ENCODE results near the gene PIP5K1B. TPM values are rescaled to one million over a fixed set of nuclear protein-coding genes. Genes with fewer than 3 reads are reported as not detected.

PIP5K1B gene
- total RNA-seq, 2 donors from 2014 or later, result 3.9 to 7.1 TPM

DNA sequence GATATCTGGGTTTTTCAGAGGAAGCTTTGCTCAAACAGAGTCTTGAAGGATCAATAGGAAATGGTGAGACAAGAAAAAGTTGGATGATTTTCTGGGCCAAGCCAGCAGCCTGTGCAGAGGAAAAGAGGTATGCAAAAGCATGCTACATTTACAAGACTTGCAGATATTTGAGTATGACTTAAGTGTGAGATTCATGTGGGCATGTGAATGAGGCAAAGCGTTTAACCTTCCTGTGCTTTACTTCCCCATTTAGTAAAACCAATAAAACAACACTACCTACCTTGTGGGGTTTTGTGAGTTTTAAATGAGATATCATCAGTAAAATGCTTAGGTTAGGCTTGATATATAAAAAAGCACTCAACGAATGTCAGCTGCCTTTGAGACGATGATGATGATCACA, 58.1 kb downstream of the PIP5K1B start:
- Histone ChIP-seq H3K27me3 (replicated peaks; ENCODE audit: insufficient read depth) (no peaks in the 10 kb centered on the region), H3K4me1 (ENCODE audit: control insufficient read depth in 1 of 2, low read depth in 2 of 2) (peaks cover 0 to 11% of the 10 kb centered on the region in 2 donors)
- no peak for ATAC-seq (ENCODE audit: insufficient number of reproducible peaks, low FRiP score, low read depth)

DNA sequence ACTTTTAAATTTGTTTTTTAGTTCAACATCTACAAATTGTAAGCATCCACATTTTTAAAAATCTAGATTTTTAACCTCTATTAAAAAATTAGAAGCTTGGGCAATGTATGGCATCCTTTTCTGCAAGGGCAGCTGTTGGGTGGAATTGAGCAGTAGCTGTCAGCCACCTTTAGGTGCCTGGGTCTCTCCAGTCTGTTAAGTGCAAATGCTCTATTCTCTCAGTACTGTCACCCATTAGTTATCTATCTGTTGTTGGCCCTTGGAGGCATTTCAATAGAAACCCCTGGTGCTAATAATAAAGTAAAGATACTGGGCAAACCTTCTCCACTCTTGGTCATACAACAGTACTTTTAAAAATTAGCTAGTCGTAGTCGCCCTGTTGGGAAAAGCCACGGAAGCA, 63.6 kb downstream of the PIP5K1B start:
- Histone ChIP-seq H3K4me1 (ENCODE audit: control insufficient read depth in 1 of 2, low read depth in 2 of 2) (peaks cover 0 to 20% of the 10 kb centered on the region in 2 donors), H3K27me3 (replicated peaks; ENCODE audit: insufficient read depth) (no peaks in the 10 kb centered on the region), H3K36me3 (no peaks in the 10 kb centered on the region), H3K9me3 (no peaks in the 10 kb centered on the region), H3K27ac (no peak overlapping the region), H3K4me3 (no peak overlapping the region)
- DNase-seq (ENCODE audit: low spot score), result no peak
- TF ChIP-seq CTCF (IDR thresholded peaks at IDR 0.05), result no peak
- no peak for ATAC-seq (ENCODE audit: insufficient number of reproducible peaks, low FRiP score, low read depth)

More for the DNA sequence above, 58.1 kb downstream of the PIP5K1B start:
- no peak for DNase-seq (ENCODE audit: low spot score)
- Histone ChIP-seq H3K9me3 (no peaks in the 10 kb centered on the region), H3K4me3 (no peak overlapping the region), H3K36me3 (no peaks in the 10 kb centered on the region), H3K27ac (no peak overlapping the region)
- no peak for TF ChIP-seq CTCF (IDR thresholded peaks at IDR 0.05)

GRCh38 chr9:68769852-68770251, 64.8 kb downstream of the PIP5K1B start:
- Histone ChIP-seq H3K27me3 (replicated peaks; ENCODE audit: insufficient read depth) (no peaks in the 10 kb centered on the region), H3K4me1 (ENCODE audit: control insufficient read depth in 1 of 2, low read depth in 2 of 2) (peaks cover 0 to 30% of the 10 kb centered on the region in 2 donors), H3K4me3 (no peak overlapping the region), H3K36me3 (no peaks in the 10 kb centered on the region), H3K9me3 (no peaks in the 10 kb centered on the region), H3K27ac (no peak overlapping the region)
- ATAC-seq (ENCODE audit: insufficient number of reproducible peaks, low FRiP score, low read depth), result no peak
- no peak for TF ChIP-seq CTCF (IDR thresholded peaks at IDR 0.05)
- DNase-seq (ENCODE audit: low spot score), result no peak

DNA sequence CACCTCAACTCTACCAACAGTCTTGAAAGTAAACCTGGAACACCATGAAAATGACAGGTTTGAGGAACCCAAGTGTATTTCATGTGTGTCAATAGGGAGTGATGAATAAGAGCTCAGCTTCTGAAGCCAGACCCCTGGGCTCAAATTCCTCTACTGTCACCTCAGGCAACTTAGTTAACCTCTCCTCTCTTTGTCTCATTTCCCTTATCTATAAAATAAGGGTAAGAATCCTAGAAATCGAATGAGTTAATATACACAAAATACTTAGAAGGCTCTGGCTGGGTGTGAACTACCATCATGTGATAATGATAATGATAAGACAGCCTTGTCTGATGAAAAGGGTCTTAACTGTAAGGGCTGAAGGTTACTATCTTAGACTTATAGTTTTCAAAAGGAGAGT, 66.3 kb downstream of the PIP5K1B start:
- H3K9me3 ChIP-seq, result no peaks in the 10 kb centered on the region
- no peak for TF ChIP-seq CTCF (IDR thresholded peaks at IDR 0.05)
- peaks cover 0 to 31% of the 10 kb centered on the region in 2 donors for H3K4me1 ChIP-seq (ENCODE audit: control insufficient read depth in 1 of 2, low read depth in 2 of 2)
- no peak for DNase-seq (ENCODE audit: low spot score)
- no peak overlapping the region for H3K27ac ChIP-seq
- no peaks in the 10 kb centered on the region for H3K27me3 ChIP-seq (replicated peaks; ENCODE audit: insufficient read depth)
- no peaks in the 10 kb centered on the region for H3K36me3 ChIP-seq
- no peak for ATAC-seq (ENCODE audit: insufficient number of reproducible peaks, low FRiP score, low read depth)
- no peak overlapping the region for H3K4me3 ChIP-seq

DNA sequence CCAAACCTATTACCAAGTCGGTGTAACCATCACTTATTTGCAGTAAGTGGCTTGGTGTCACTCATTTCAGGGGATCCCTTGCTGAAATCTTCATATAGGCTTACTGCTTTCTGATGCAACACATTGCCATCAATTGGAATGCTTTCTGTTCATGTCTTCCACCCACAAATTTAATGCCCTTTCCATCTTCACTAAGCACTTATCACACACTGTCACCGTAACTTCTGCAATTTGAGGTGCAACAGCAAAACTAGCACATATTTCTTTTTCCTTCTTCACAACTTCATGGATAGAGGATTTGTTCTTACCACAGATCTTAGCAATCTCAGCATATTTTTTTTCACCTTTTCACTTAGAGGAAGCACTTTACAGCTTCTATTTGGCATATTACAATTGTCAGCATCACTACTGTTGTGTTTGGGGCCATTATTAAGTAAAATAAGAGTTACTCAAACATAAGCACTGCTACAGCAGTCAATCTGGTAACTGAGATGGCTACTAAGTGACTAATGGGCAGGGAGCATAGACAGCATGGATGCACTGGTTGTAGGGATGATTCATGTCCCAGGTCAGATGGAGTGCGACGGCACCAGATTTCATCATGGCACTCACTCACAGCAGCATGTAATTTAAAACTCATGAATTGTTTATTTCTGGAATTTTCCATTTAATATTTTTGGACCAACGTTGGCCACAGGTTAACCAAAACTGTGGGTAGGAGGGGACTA, 70.1 kb downstream of the PIP5K1B start:
- Histone ChIP-seq H3K9me3 (no peaks in the 10 kb centered on the region), H3K4me1 (ENCODE audit: control insufficient read depth in 1 of 2, low read depth in 2 of 2) (peaks cover 0 to 49% of the 10 kb centered on the region in 2 donors), H3K36me3 (no peaks in the 10 kb centered on the region), H3K27me3 (replicated peaks; ENCODE audit: insufficient read depth) (no peaks in the 10 kb centered on the region), H3K27ac (peak overlapping the region; percentile 48 to 57), H3K4me3 (no peak overlapping the region)
- no peak for TF ChIP-seq CTCF (IDR thresholded peaks at IDR 0.05)
- ATAC-seq (ENCODE audit: insufficient number of reproducible peaks, low FRiP score, low read depth), result no peak
- DNase-seq (ENCODE audit: low spot score), result no peak
